Calu3 (cell line): ENCODE measurements around the gene CD200R1. TPM values are rescaled to one million over a fixed set of nuclear protein-coding genes. Genes with fewer than 3 reads are reported as not detected.
"Not testable (repeated sequence)": the region's sequence is repeated elsewhere in the genome, so short reads cannot be mapped to it uniquely, and the experiment has no call there.

ENCODE experiments used
- BruUV-seq: library from RNA; stranded (reverse); fragments of 400-500 nt; replicated peaks from 2 replicates; lab custom pipeline; 2021; lab: Mats Ljungman, UMichigan
- CTCF ChIA-PET: fragments of 300-600 bp; sonication (Branson Sonifier 250); formaldehyde crosslinking; loops from one replicate; lab custom pipeline; 2022; ENCODE audit warnings: antibody characterized with exemption; lab: Charles Lee
- DNase-seq: peaks from one replicate; pipeline ENCODE4 v3.0.0; 2022
- H3K27ac Mint-ChIP-seq: one replicate; pipeline ENCODE4 v1.8.0; 2022; ENCODE audit warnings: mixed read lengths; ENCODE audit not compliant: unreplicated experiment
- H3K27me3 Mint-ChIP-seq: one replicate; pipeline ENCODE4 v1.8.0; 2022; ENCODE audit warnings: mixed read lengths; ENCODE audit not compliant: unreplicated experiment
- H3K36me3 Mint-ChIP-seq: one replicate; pipeline ENCODE4 v1.8.0; 2022; ENCODE audit warnings: mild to moderate bottlenecking, moderate library complexity, mixed read lengths; ENCODE audit not compliant: insufficient read depth, unreplicated experiment
- H3K4me1 Mint-ChIP-seq: one replicate; pipeline ENCODE4 v1.8.0; 2022; ENCODE audit warnings: mild to moderate bottlenecking, low read depth, mixed read lengths; ENCODE audit not compliant: unreplicated experiment
- H3K4me3 Mint-ChIP-seq: one replicate; pipeline ENCODE4 v1.8.0; 2022; ENCODE audit warnings: mild to moderate bottlenecking, low read depth, moderate library complexity, mixed read lengths; ENCODE audit not compliant: unreplicated experiment
- H3K9me3 Mint-ChIP-seq: one replicate; pipeline ENCODE4 v1.8.0; 2022; ENCODE audit warnings: low read depth, mixed read lengths; ENCODE audit not compliant: unreplicated experiment
- intact Hi-C: fragments of 100-400 bp; cut with micrococcal nuclease; formaldehyde crosslinking; loops from one replicate; pipeline ENCODE4 v1.10.0; 2022; ENCODE audit not compliant: unreplicated experiment
- total RNA-seq: library from RNA; stranded (reverse); gene quantifications from 2 replicates; pipeline ENCODE4 v1.2.3, GENCODE V29; 2022
- TF ChIP-seq, protein P1 (sequence below): fragments of 200-600 bp; IDR thresholded peaks from one replicate; pipeline ENCODE4 v1.8.0; 2022; ENCODE audit warnings: antibody characterized with exemption; ENCODE audit not compliant: unreplicated experiment

The CD200R1 gene
- total RNA-seq, 1 experiment from 2014 or later: not detected

- intact Hi-C loops: no loop called here
- CTCF ChIA-PET: no interaction called here
- Mint-ChIP-seq H3K27ac (no peak overlapping the region), H3K9me3 (no peaks in the 10 kb centered on the region), H3K4me1 (no peaks in the 10 kb centered on the region), H3K4me3 (no peak overlapping the region), H3K36me3 (no peaks in the 10 kb centered on the region), H3K27me3 (peaks cover 16% of the 10 kb centered on the region)
- DNase-seq: no peak
- TF ChIP-seq, protein P1, sequence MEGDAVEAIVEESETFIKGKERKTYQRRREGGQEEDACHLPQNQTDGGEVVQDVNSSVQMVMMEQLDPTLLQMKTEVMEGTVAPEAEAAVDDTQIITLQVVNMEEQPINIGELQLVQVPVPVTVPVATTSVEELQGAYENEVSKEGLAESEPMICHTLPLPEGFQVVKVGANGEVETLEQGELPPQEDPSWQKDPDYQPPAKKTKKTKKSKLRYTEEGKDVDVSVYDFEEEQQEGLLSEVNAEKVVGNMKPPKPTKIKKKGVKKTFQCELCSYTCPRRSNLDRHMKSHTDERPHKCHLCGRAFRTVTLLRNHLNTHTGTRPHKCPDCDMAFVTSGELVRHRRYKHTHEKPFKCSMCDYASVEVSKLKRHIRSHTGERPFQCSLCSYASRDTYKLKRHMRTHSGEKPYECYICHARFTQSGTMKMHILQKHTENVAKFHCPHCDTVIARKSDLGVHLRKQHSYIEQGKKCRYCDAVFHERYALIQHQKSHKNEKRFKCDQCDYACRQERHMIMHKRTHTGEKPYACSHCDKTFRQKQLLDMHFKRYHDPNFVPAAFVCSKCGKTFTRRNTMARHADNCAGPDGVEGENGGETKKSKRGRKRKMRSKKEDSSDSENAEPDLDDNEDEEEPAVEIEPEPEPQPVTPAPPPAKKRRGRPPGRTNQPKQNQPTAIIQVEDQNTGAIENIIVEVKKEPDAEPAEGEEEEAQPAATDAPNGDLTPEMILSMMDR: no peak
- BruUV-seq: no TSS peak
These were observed 44.1 kb downstream of the CD200R1 start for GRCh38 chr3:112930771-112931170.

GRCh38 chr3:112925969-112926368 lies 48.9 kb downstream of the CD200R1 start:
- no TSS peak for BruUV-seq
- DNase-seq: no peak
- intact Hi-C loops: no loop called here
- TF ChIP-seq, protein P1: no peak
- no peak overlapping the region for H3K4me3 Mint-ChIP-seq
- no peak overlapping the region for H3K27ac Mint-ChIP-seq
- H3K36me3 Mint-ChIP-seq: no peaks in the 10 kb centered on the region
- CTCF ChIA-PET: no interaction called here
- no peaks in the 10 kb centered on the region for H3K4me1 Mint-ChIP-seq
- no peaks in the 10 kb centered on the region for H3K9me3 Mint-ChIP-seq
- H3K27me3 Mint-ChIP-seq: peaks cover 16% of the 10 kb centered on the region

DNA sequence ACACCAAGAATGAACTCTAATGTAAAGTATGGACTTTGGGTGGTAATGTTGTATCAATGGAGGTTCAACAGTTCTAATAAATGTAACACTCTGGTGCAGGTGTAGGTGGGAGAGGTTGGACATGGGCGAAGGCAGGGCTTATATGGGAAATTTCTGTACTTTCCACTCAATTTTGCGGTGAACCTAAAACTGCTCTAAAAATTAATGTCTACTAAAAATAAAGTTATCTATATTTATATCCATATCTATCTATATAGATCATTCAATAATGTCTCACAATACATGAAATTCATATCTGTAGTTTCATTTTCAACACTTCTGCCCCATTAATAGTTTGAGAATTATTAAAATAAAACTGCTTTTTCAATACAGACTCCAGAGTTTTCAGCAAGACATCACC lies 49.3 kb downstream of the CD200R1 start:
- no peak for DNase-seq
- H3K4me1 Mint-ChIP-seq: no peaks in the 10 kb centered on the region
- no peak overlapping the region for H3K4me3 Mint-ChIP-seq
- H3K9me3 Mint-ChIP-seq: no peaks in the 10 kb centered on the region
- peaks cover 16% of the 10 kb centered on the region for H3K27me3 Mint-ChIP-seq
- BruUV-seq: no TSS peak
- intact Hi-C loops: no loop called here
- H3K36me3 Mint-ChIP-seq: no peaks in the 10 kb centered on the region
- TF ChIP-seq, protein P1: no peak
- no peak overlapping the region for H3K27ac Mint-ChIP-seq
- CTCF ChIA-PET: no interaction called here

- H3K4me1 Mint-ChIP-seq, H3K4me3 Mint-ChIP-seq, DNase-seq, intact Hi-C loops, BruUV-seq, H3K36me3 Mint-ChIP-seq, H3K27me3 Mint-ChIP-seq, CTCF ChIA-PET, H3K27ac Mint-ChIP-seq: not testable (repeated sequence)
- peaks cover 12% of the 10 kb centered on the region for H3K9me3 Mint-ChIP-seq
These were observed 55.4 kb downstream of the CD200R1 start for GRCh38 chr3:112919541-112919940.

DNA sequence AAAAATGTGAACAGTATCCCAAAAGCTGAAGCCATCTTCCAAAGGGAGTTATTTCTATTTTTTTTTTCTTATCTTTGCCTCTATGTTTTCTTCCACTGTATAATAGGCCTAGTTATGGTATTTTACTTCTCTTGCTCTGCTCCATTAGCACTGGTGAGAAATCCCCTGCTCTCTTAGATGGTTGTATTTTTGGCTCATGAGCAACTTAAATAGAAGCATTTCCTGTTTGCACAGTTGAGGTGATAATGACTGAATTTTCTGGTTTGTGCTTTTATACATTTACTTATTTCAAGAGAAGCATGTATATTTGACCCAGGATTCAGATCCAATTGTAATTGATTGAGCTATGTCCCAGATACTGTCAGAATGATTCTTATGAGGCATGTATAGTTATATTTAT lies 66.7 kb downstream of the CD200R1 start:
- no peaks in the 10 kb centered on the region for H3K4me1 Mint-ChIP-seq
- TF ChIP-seq, protein P1: no peak
- intact Hi-C loops: no loop called here
- BruUV-seq: no TSS peak
- DNase-seq: no peak
- no peak overlapping the region for H3K4me3 Mint-ChIP-seq
- no peak overlapping the region for H3K27ac Mint-ChIP-seq
- no peaks in the 10 kb centered on the region for H3K36me3 Mint-ChIP-seq
- CTCF ChIA-PET: no interaction called here
- no peaks in the 10 kb centered on the region for H3K9me3 Mint-ChIP-seq
- no peaks in the 10 kb centered on the region for H3K27me3 Mint-ChIP-seq
